Measurements from ENCODE around the gene FCSK.
"Not testable (repeated sequence)": the region's sequence is repeated elsewhere in the genome, so short reads cannot be mapped to it uniquely, and the experiment has no call there.

Gene FCSK

GRCh38 chr16:70524399-70524825 lies 70.0 kb downstream of the FCSK start:
- DNase-seq (ENCODE audit: low spot score): not testable (repeated sequence)

GRCh38 chr16:70526403-70526802 lies 72.0 kb downstream of the FCSK start:
- no peak for DNase-seq (ENCODE audit: low spot score)

GRCh38 chr16:70527315-70527996 lies 73.1 kb downstream of the FCSK start:
- DNase-seq (ENCODE audit: low spot score): no peak

- DNase-seq (ENCODE audit: low spot score): peak; percentile 38
Observed at GRCh38 chr16:70529051-70529777, 74.8 kb downstream of the FCSK start.

All from activated CD4-positive, alpha-beta T cell treated with anti-CD3 and anti-CD28 coated beads, Interleukin-2, Interleukin-4, amounts not matched to agents 100 ng/mL and 50 ng/mL, durations not matched to agents 16 hours and 8 hours (primary cell).